Neural cell (in vitro differentiated cells): ENCODE data around the gene SLC11A2. TPM values are rescaled to one million over a fixed set of nuclear protein-coding genes. Genes with fewer than 3 reads are reported as not detected.
"Not testable (repeated sequence)": the region's sequence is repeated elsewhere in the genome, so short reads cannot be mapped to it uniquely, and the experiment has no call there.

Experiments
- H2AFZ ChIP-seq: fragments of 200-600, 300-800 bp; sonication (generic), shearing (Covaris generic); 2 replicates; pipeline ENCODE4 v1.6.0; 2014; ENCODE audit warnings: low read depth, mild to moderate bottlenecking, antibody characterized with exemption, low read length, moderate library complexity
- H3F3A ChIP-seq: fragments of 200-600 bp; shearing (Covaris generic); 2 replicates; pipeline ENCODE4 v1.6.1; 2016; ENCODE audit warnings: mild to moderate bottlenecking, moderate library complexity, mixed read lengths, antibody characterized with exemption, low read length; ENCODE audit not compliant: insufficient read depth, poor library complexity, severe bottlenecking
- H3K27ac ChIP-seq: fragments of 200-600, 300-800 bp; sonication (generic), shearing (Covaris generic); 2 replicates; pipeline ENCODE4 v1.5.1; 2014; ENCODE audit warnings: mild to moderate bottlenecking, low read length, moderate library complexity
- H3K27me3 ChIP-seq: fragments of 300-800, 200-600 bp; sonication (generic), shearing (Covaris generic); 2 replicates; pipeline ENCODE4 v1.6.0; 2014; ENCODE audit warnings: mild to moderate bottlenecking, low read depth, low read length, moderate library complexity; ENCODE audit not compliant: insufficient read depth
- H3K36me3 ChIP-seq: fragments of 300-800, 200-600 bp; sonication (generic), shearing (Covaris generic); 2 replicates; pipeline ENCODE4 v1.5.1; 2014; ENCODE audit warnings: mild to moderate bottlenecking, antibody characterized with exemption, low read length, moderate library complexity; ENCODE audit not compliant: insufficient read depth
- H3K4me2 ChIP-seq: fragments of 300-800, 200-600 bp; sonication (generic), shearing (Covaris generic); 2 replicates; pipeline ENCODE4 v1.6.0; 2014; ENCODE audit warnings: mild to moderate bottlenecking, low read length
- H3K4me3 ChIP-seq: fragments of 300-800, 200-600 bp; sonication (generic), shearing (Covaris generic); 2 replicates; pipeline ENCODE4 v1.5.1; 2014; ENCODE audit warnings: mild to moderate bottlenecking, low read length, moderate library complexity
- H3K79me2 ChIP-seq: fragments of 200-600 bp; shearing (Covaris generic); replicated peaks from 2 replicates; pipeline ENCODE4 v1.6.0; 2014; ENCODE audit warnings: mild to moderate bottlenecking, low read length, moderate library complexity; ENCODE audit not compliant: insufficient read depth
- H3K9ac ChIP-seq: fragments of 300-800, 200-600 bp; sonication (generic), shearing (Covaris generic); 2 replicates; pipeline ENCODE4 v1.6.1; 2016; ENCODE audit warnings: mild to moderate bottlenecking, low read length, mixed read lengths
- H3K9me2 ChIP-seq: fragments of 200-600 bp; shearing (Covaris generic); 2 replicates; pipeline ENCODE4 v1.6.1; 2016; ENCODE audit warnings: mild to moderate bottlenecking, low read length, mixed read lengths; ENCODE audit not compliant: insufficient read depth
- H3K9me3 ChIP-seq: fragments of 200-600, 300-800 bp; sonication (generic), shearing (Covaris generic); 2 replicates; pipeline ENCODE4 v1.6.1; 2016; ENCODE audit warnings: mild to moderate bottlenecking, mixed run types, low read length, moderate library complexity, mixed read lengths
- H4K20me1 ChIP-seq: fragments of 200-600 bp; shearing (Covaris generic); 2 replicates; pipeline ENCODE4 v1.6.1; 2016; ENCODE audit warnings: mild to moderate bottlenecking, mixed run types; ENCODE audit not compliant: insufficient read depth
- CTCF ChIP-seq: fragments of 450-650 bp; IDR thresholded peaks from 2 replicates; pipeline ENCODE4 v1.5.1; 2014; ENCODE audit warnings: antibody characterized with exemption, mild to moderate bottlenecking, moderate library complexity; ENCODE audit not compliant: poor library complexity, severe bottlenecking
- EP300 ChIP-seq: fragments of 450-650 bp; conservative IDR thresholded peaks from 2 replicates; pipeline ENCODE4 v1.6.1; 2014; ENCODE audit warnings: antibody characterized with exemption, mild to moderate bottlenecking, moderate library complexity; ENCODE audit not compliant: poor library complexity, severe bottlenecking
- EZH2 ChIP-seq: fragments of 200-600, 300-800 bp; shearing (Covaris generic), sonication (generic); IDR thresholded peaks from 2 replicates; pipeline ENCODE4 v1.6.1; 2014; ENCODE audit warnings: antibody characterized with exemption, low read length, borderline replicate concordance, mild to moderate bottlenecking; ENCODE audit not compliant: insufficient read depth, poor library complexity, severe bottlenecking
- MXI1 ChIP-seq: fragments of 450-650 bp; conservative IDR thresholded peaks from 2 replicates; pipeline ENCODE4 v1.6.1; 2014; ENCODE audit warnings: antibody characterized with exemption, mild to moderate bottlenecking; ENCODE audit not compliant: poor library complexity, severe bottlenecking
- POLR2AphosphoS5 ChIP-seq: IDR thresholded peaks from 2 replicates; pipeline ENCODE4 v1.6.1; 2012
- RAD21 ChIP-seq: fragments of 450-650 bp; conservative IDR thresholded peaks from 2 replicates; pipeline ENCODE4 v1.6.1; 2014; ENCODE audit warnings: antibody characterized with exemption, mild to moderate bottlenecking, moderate library complexity
- SMC3 ChIP-seq: fragments of 450-650 bp; conservative IDR thresholded peaks from 2 replicates; pipeline ENCODE4 v1.6.1; 2014; ENCODE audit warnings: antibody characterized with exemption, mild to moderate bottlenecking, moderate library complexity; ENCODE audit not compliant: poor library complexity
- TAF1 ChIP-seq: IDR thresholded peaks from 2 replicates; pipeline ENCODE4 v1.6.1; 2012; ENCODE audit warnings: low read depth
- polyA plus RNA-seq: library from polyadenylated mRNA; depleted of rRNA; stranded (reverse); fragments of >200 nt; gene quantifications from 2 replicates; pipeline ENCODE4 v1.2.3, GENCODE V29; 2014
- TF ChIP-seq, protein P1 (sequence below): IDR thresholded peaks from 2 replicates; pipeline ENCODE4 v1.6.1; 2012; ENCODE audit warnings: borderline replicate concordance

The SLC11A2 gene
- polyA plus RNA-seq, 1 donor from 2014 or later = 62.3 TPM

DNA sequence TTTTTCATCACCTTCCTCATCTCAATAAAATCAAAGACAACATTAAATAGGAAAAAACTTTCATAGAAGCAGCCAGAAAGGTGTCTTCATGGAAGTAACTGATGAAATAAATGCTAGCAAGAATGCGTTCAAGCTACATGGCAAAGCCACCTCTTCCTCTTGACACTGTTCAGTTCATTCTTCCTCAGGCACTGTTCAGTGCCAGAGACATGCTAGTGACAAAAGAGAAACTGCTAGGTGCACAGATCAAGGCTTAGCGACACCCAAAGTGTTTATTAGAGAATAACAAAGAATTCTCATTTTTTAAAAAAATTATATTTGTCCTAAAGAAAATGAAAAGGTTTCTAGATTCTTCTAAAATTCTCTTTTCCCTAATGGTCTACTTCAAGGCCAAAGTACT is 7.2 kb downstream of the SLC11A2 start:
- Histone ChIP-seq H3K79me2 (peaks cover 56% of the 10 kb centered on the region), H3K27ac (no peak overlapping the region)

GRCh38 chr12:51017452-51017851 is 8.7 kb downstream of the SLC11A2 start:
- Histone ChIP-seq H3K27ac (no peak overlapping the region), H3K9me2 (no peaks in the 10 kb centered on the region), H3K27me3 (no peaks in the 10 kb centered on the region), H2AFZ (no peak overlapping the region), H3K4me2 (no peak overlapping the region), H3K9me3 (no peaks in the 10 kb centered on the region), H3F3A (no peaks in the 10 kb centered on the region), H3K79me2 (peaks cover 41% of the 10 kb centered on the region), H3K9ac (no peak overlapping the region), H3K4me3 (no peak overlapping the region), H3K36me3 (no peaks in the 10 kb centered on the region), H4K20me1 (no peaks in the 10 kb centered on the region)
- TF ChIP-seq TAF1 = no peak
- TF ChIP-seq, protein P1, sequence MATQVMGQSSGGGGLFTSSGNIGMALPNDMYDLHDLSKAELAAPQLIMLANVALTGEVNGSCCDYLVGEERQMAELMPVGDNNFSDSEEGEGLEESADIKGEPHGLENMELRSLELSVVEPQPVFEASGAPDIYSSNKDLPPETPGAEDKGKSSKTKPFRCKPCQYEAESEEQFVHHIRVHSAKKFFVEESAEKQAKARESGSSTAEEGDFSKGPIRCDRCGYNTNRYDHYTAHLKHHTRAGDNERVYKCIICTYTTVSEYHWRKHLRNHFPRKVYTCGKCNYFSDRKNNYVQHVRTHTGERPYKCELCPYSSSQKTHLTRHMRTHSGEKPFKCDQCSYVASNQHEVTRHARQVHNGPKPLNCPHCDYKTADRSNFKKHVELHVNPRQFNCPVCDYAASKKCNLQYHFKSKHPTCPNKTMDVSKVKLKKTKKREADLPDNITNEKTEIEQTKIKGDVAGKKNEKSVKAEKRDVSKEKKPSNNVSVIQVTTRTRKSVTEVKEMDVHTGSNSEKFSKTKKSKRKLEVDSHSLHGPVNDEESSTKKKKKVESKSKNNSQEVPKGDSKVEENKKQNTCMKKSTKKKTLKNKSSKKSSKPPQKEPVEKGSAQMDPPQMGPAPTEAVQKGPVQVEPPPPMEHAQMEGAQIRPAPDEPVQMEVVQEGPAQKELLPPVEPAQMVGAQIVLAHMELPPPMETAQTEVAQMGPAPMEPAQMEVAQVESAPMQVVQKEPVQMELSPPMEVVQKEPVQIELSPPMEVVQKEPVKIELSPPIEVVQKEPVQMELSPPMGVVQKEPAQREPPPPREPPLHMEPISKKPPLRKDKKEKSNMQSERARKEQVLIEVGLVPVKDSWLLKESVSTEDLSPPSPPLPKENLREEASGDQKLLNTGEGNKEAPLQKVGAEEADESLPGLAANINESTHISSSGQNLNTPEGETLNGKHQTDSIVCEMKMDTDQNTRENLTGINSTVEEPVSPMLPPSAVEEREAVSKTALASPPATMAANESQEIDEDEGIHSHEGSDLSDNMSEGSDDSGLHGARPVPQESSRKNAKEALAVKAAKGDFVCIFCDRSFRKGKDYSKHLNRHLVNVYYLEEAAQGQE = no peak
- TF ChIP-seq EP300 = no peak

More for the DNA sequence above, 7.2 kb downstream of the SLC11A2 start:
- Histone ChIP-seq H3F3A (no peaks in the 10 kb centered on the region), H3K9me2 (no peaks in the 10 kb centered on the region), H3K9ac (no peak overlapping the region), H2AFZ (no peak overlapping the region), H3K27me3 (no peaks in the 10 kb centered on the region), H3K9me3 (no peaks in the 10 kb centered on the region), H4K20me1 (no peaks in the 10 kb centered on the region), H3K36me3 (no peaks in the 10 kb centered on the region), H3K4me3 (no peak overlapping the region), H3K4me2 (no peak overlapping the region)
- TF ChIP-seq MXI1 (no peak), EP300 (no peak), RAD21 (no peak), POLR2AphosphoS5 (no peak), CTCF (no peak), SMC3 (no peak), EZH2 (no peak), TAF1 (no peak)
- TF ChIP-seq, protein P1 = no peak

- not testable (repeated sequence) for H2AFZ ChIP-seq, H3K27me3 ChIP-seq, H3F3A ChIP-seq, H3K9me2 ChIP-seq, H3K9me3 ChIP-seq, H3K27ac ChIP-seq, H3K9ac ChIP-seq, H3K4me2 ChIP-seq, H3K4me3 ChIP-seq, H4K20me1 ChIP-seq, H3K36me3 ChIP-seq
- peaks cover 21% of the 10 kb centered on the region for H3K79me2 ChIP-seq
These were observed 11.7 kb downstream of the SLC11A2 start for GRCh38 chr12:51014467-51014866.
